Measurements from ENCODE around the gene ISOC2. TPM values are rescaled to one million over a fixed set of nuclear protein-coding genes. Genes with fewer than 3 reads are reported as not detected.

The ISOC2 gene
- total RNA-seq (ENCODE audit: unreplicated experiment): 24.9 TPM
- long read RNA-seq, partial matches to known transcripts: 0 of 4 reads
- long read RNA-seq, other reads (novel, unspliced or antisense): 0 of 4 reads

GRCh38 chr19:55461259-55461973 is at the start of gene ISOC2:
TSS of gene ISOC2 (minus strand) at chr19:55461642. CDS start at chr19:55456486, 5,156 bp downstream.
- DNase-seq: peak; percentile 100
- Mint-ChIP-seq H3K36me3 (ENCODE audit: unreplicated experiment) (no peaks in the 10 kb centered on the region), H3K4me3 (ENCODE audit: unreplicated experiment) (peak within 1 kb of the TSS; percentile 81), H3K27me3 (ENCODE audit: unreplicated experiment) (peaks cover 7% of the 10 kb centered on the region), H3K4me1 (ENCODE audit: low read depth, unreplicated experiment) (peaks cover 15% of the 10 kb centered on the region), H3K27ac (ENCODE audit: unreplicated experiment) (peak within 1 kb of the TSS; percentile 52), H3K9me3 (ENCODE audit: unreplicated experiment) (peaks cover 11% of the 10 kb centered on the region)
- TF ChIP-seq CTCF (IDR thresholded peaks at IDR 0.05; ENCODE audit: partially characterized antibody, unreplicated experiment): peak; percentile 12

- Mint-ChIP-seq H3K36me3 (ENCODE audit: unreplicated experiment) (peaks cover 9% of the 10 kb centered on the region), H3K4me3 (ENCODE audit: unreplicated experiment) (no peak overlapping the region), H3K27me3 (ENCODE audit: unreplicated experiment) (peaks cover 6% of the 10 kb centered on the region), H3K9me3 (ENCODE audit: unreplicated experiment) (peaks cover 3% of the 10 kb centered on the region), H3K27ac (ENCODE audit: unreplicated experiment) (no peak overlapping the region), H3K4me1 (ENCODE audit: low read depth, unreplicated experiment) (no peaks in the 10 kb centered on the region)
- no peak for DNase-seq
- TF ChIP-seq CTCF (IDR thresholded peaks at IDR 0.05; ENCODE audit: partially characterized antibody, unreplicated experiment): no peak
Measured at GRCh38 chr19:55508120-55508519, 46.7 kb upstream of the ISOC2 start.

GRCh38 chr19:55504981-55505380 is 43.5 kb upstream of the ISOC2 start:
- peaks cover 9% of the 10 kb centered on the region for H3K9me3 Mint-ChIP-seq (ENCODE audit: unreplicated experiment)
- DNase-seq: no peak
- H3K27me3 Mint-ChIP-seq (ENCODE audit: unreplicated experiment): peaks cover 16% of the 10 kb centered on the region
- H3K4me3 Mint-ChIP-seq (ENCODE audit: unreplicated experiment): no peak overlapping the region
- no peak overlapping the region for H3K27ac Mint-ChIP-seq (ENCODE audit: unreplicated experiment)
- H3K4me1 Mint-ChIP-seq (ENCODE audit: low read depth, unreplicated experiment): no peaks in the 10 kb centered on the region
- H3K36me3 Mint-ChIP-seq (ENCODE audit: unreplicated experiment): peaks cover 21% of the 10 kb centered on the region
- TF ChIP-seq CTCF (IDR thresholded peaks at IDR 0.05; ENCODE audit: partially characterized antibody, unreplicated experiment): no peak

GRCh38 chr19:55504252-55504603 is 42.8 kb upstream of the ISOC2 start:
- H3K36me3 Mint-ChIP-seq (ENCODE audit: unreplicated experiment): peaks cover 21% of the 10 kb centered on the region
- no peak overlapping the region for H3K27ac Mint-ChIP-seq (ENCODE audit: unreplicated experiment)
- H3K9me3 Mint-ChIP-seq (ENCODE audit: unreplicated experiment): peaks cover 9% of the 10 kb centered on the region
- H3K27me3 Mint-ChIP-seq (ENCODE audit: unreplicated experiment): peaks cover 19% of the 10 kb centered on the region
- DNase-seq: no peak
- peak overlapping the region; percentile 61 for H3K4me3 Mint-ChIP-seq (ENCODE audit: unreplicated experiment)
- no peaks in the 10 kb centered on the region for H3K4me1 Mint-ChIP-seq (ENCODE audit: low read depth, unreplicated experiment)
- TF ChIP-seq CTCF (IDR thresholded peaks at IDR 0.05; ENCODE audit: partially characterized antibody, unreplicated experiment): peak; percentile 45

- Mint-ChIP-seq H3K9me3 (ENCODE audit: unreplicated experiment) (peaks cover 9% of the 10 kb centered on the region), H3K27ac (ENCODE audit: unreplicated experiment) (peak overlapping the region; percentile 68), H3K27me3 (ENCODE audit: unreplicated experiment) (peaks cover 19% of the 10 kb centered on the region), H3K4me3 (ENCODE audit: unreplicated experiment) (peak overlapping the region; percentile 78), H3K4me1 (ENCODE audit: low read depth, unreplicated experiment) (no peaks in the 10 kb centered on the region), H3K36me3 (ENCODE audit: unreplicated experiment) (peaks cover 21% of the 10 kb centered on the region)
- peak; percentile 98 for DNase-seq
- TF ChIP-seq CTCF (IDR thresholded peaks at IDR 0.05; ENCODE audit: partially characterized antibody, unreplicated experiment): peak; percentile 99
Measured at GRCh38 chr19:55503502-55504251, 42.2 kb upstream of the ISOC2 start.
